HepG2 (cell line): ENCODE data around the gene TLR9. TPM values are rescaled to one million over a fixed set of nuclear protein-coding genes. Genes with fewer than 3 reads are reported as not detected.

Experiments
- FLYWCH1 ChIP-seq: sonication (generic); formaldehyde crosslinking; IDR thresholded peaks from 2 replicates; pipeline ENCODE4 v1.8.1; 2023; ENCODE audit warnings: mild to moderate bottlenecking, missing genetic modification reagents
- GZF1 ChIP-seq: sonication (generic); formaldehyde crosslinking; IDR thresholded peaks from 2 replicates; pipeline ENCODE4 v1.5.1; 2020; ENCODE audit warnings: mild to moderate bottlenecking, missing genetic modification reagents
- HNF4A ChIP-seq: sonication (generic); formaldehyde crosslinking; IDR thresholded peaks from 2 replicates; pipeline ENCODE4 v1.4.0; 2020; ENCODE audit warnings: missing genetic modification reagents
- MEIS2 ChIP-seq: sonication (generic); formaldehyde crosslinking; IDR thresholded peaks from 2 replicates; pipeline ENCODE4 v1.9.0; 2021; ENCODE audit warnings: mild to moderate bottlenecking, missing genetic modification reagents
- MXI1 ChIP-seq: IDR thresholded peaks from 3 replicates; pipeline ENCODE4 v1.6.1; 2012; ENCODE audit warnings: low read depth, low read length, inconsistent platforms, borderline replicate concordance
- NFKB2 ChIP-seq: sonication (generic); formaldehyde crosslinking; IDR thresholded peaks from 2 replicates; pipeline ENCODE4 v1.4.0; 2020; ENCODE audit warnings: missing genetic modification reagents, borderline replicate concordance
- RAD21 ChIP-seq: fragments of 450-650 bp; formaldehyde crosslinking; IDR thresholded peaks from 2 replicates; pipeline ENCODE4 v1.5.0; 2020; ENCODE audit warnings: mild to moderate bottlenecking
- RFX3 ChIP-seq: IDR thresholded peaks from 2 replicates; pipeline ENCODE4 v1.6.1; 2016; ENCODE audit warnings: missing biosample characterization, missing genetic modification reagents
- SAP130 ChIP-seq: IDR thresholded peaks from 2 replicates; pipeline ENCODE4 v1.6.1; 2016; ENCODE audit warnings: low read depth
- YEATS2 ChIP-seq: sonication (generic); formaldehyde crosslinking; IDR thresholded peaks from 2 replicates; pipeline ENCODE4 v1.4.0; 2020; ENCODE audit warnings: missing genetic modification reagents, borderline replicate concordance
- ZBTB21 ChIP-seq: sonication (generic); formaldehyde crosslinking; IDR thresholded peaks from 2 replicates; pipeline ENCODE4 v1.4.0; 2020; ENCODE audit warnings: missing genetic modification reagents
- ZFP1 ChIP-seq: IDR thresholded peaks from 2 replicates; pipeline ENCODE4 v1.6.1; 2016
- ZNF207 ChIP-seq: fragments of 450-650 bp; IDR thresholded peaks from 2 replicates; pipeline ENCODE4 v1.6.1; 2016; ENCODE audit warnings: antibody characterized with exemption, borderline replicate concordance
- ZNF225 ChIP-seq: sonication (generic); formaldehyde crosslinking; IDR thresholded peaks from 2 replicates; pipeline ENCODE4 v1.4.0; 2020; ENCODE audit warnings: mild to moderate bottlenecking, missing genetic modification reagents
- ZNF337 ChIP-seq: sonication (generic); formaldehyde crosslinking; IDR thresholded peaks from 2 replicates; pipeline ENCODE4 v1.5.1; 2020; ENCODE audit warnings: missing genetic modification reagents, low read depth, mild to moderate bottlenecking, borderline replicate concordance
- ZNF558 ChIP-seq: sonication (generic); formaldehyde crosslinking; IDR thresholded peaks from 2 replicates; pipeline ENCODE4 v1.9.0; 2022; ENCODE audit warnings: mild to moderate bottlenecking, missing genetic modification reagents, borderline replicate concordance
- ZNF597 ChIP-seq: sonication (generic); formaldehyde crosslinking; IDR thresholded peaks from 2 replicates; pipeline ENCODE4 v1.5.0; 2020; ENCODE audit warnings: missing genetic modification reagents
- ZNF605 ChIP-seq: sonication (generic); formaldehyde crosslinking; IDR thresholded peaks from 2 replicates; pipeline ENCODE4 v1.8.0; 2022; ENCODE audit warnings: mild to moderate bottlenecking, missing genetic modification reagents
- ZNF724P ChIP-seq: sonication (generic); formaldehyde crosslinking; IDR thresholded peaks from 2 replicates; pipeline ENCODE4 v1.8.0; 2022; ENCODE audit warnings: missing genetic modification reagents, borderline replicate concordance
- ZNF75D ChIP-seq: sonication (generic); formaldehyde crosslinking; IDR thresholded peaks from 2 replicates; pipeline ENCODE4 v1.8.1; 2023; ENCODE audit warnings: missing genetic modification reagents, mild to moderate bottlenecking, borderline replicate concordance
- ZNF850 ChIP-seq: sonication (generic); formaldehyde crosslinking; conservative IDR thresholded peaks from 2 replicates; pipeline ENCODE4 v1.9.0; 2021; ENCODE audit warnings: mild to moderate bottlenecking, missing genetic modification reagents
- ZNF891 ChIP-seq: sonication (generic); formaldehyde crosslinking; IDR thresholded peaks from 2 replicates; pipeline ENCODE4 v1.5.0; 2020; ENCODE audit warnings: mild to moderate bottlenecking, missing genetic modification reagents
- ZXDC ChIP-seq: sonication (generic); formaldehyde crosslinking; IDR thresholded peaks from 2 replicates; pipeline ENCODE4 v1.5.0; 2020; ENCODE audit warnings: mild to moderate bottlenecking, missing genetic modification reagents
- polyA plus RNA-seq, 8 experiments: library from polyadenylated mRNA; depleted of rRNA in 3 of 8; stranded (reverse) in 7 of 8; unstranded in 1 of 8; fragments of >200 nt; fragmentation: Illumina TruSeq in 4 of 8; extraction: Trizol in 4 of 8; gene quantifications; 2 replicates each; pipeline versions ENCODE4 v1.2.1 to v1.2.3, GENCODE V29; 2011 to 2016; ENCODE audit warnings: low read depth in 4 of 8, missing spikeins in 1 of 8, mixed read lengths in 1 of 8; ENCODE audit not compliant: insufficient read depth in 1 of 8
- total RNA-seq, 5 experiments: library from RNA; depleted of rRNA; stranded (reverse); fragments of >200 nt; fragmentation: Illumina TruSeq; extraction: Trizol; gene quantifications; 2 replicates each; pipeline ENCODE4 v1.2.3, GENCODE V29; 2016; ENCODE audit warnings: low read depth in 1 of 5
- TF ChIP-seq, protein P1 (sequence below): sonication (generic); formaldehyde crosslinking; IDR thresholded peaks from 2 replicates; pipeline ENCODE4 v1.4.0; 2020; ENCODE audit warnings: mild to moderate bottlenecking, low read depth, missing genetic modification reagents

The TLR9 gene
- total and polyA plus RNA-seq, 2 of the 13 experiments (the other 11 are each of a cell fraction or from before 2014, with no cell fraction given): not detected

GRCh38 chr3:52197842-52198625 lies 27.4 kb downstream of the TLR9 start, which contains the start of gene ALAS1 (continued):
- peak; percentile 74; the same call in 1 of the 2 replicates for TF ChIP-seq GZF1 (CRISPR knock-in tag)
- no peak for TF ChIP-seq ZBTB21 (CRISPR knock-in tag)
- no peak for TF ChIP-seq ZNF225 (CRISPR knock-in tag)
- TF ChIP-seq ZNF605 (CRISPR knock-in tag): no peak
- 0 out of 2 replicates have a peak, but pooled peaks have one; percentile 5 for TF ChIP-seq HNF4A (CRISPR knock-in tag)
- TF ChIP-seq ZNF558: no peak
- TF ChIP-seq, protein P1, sequence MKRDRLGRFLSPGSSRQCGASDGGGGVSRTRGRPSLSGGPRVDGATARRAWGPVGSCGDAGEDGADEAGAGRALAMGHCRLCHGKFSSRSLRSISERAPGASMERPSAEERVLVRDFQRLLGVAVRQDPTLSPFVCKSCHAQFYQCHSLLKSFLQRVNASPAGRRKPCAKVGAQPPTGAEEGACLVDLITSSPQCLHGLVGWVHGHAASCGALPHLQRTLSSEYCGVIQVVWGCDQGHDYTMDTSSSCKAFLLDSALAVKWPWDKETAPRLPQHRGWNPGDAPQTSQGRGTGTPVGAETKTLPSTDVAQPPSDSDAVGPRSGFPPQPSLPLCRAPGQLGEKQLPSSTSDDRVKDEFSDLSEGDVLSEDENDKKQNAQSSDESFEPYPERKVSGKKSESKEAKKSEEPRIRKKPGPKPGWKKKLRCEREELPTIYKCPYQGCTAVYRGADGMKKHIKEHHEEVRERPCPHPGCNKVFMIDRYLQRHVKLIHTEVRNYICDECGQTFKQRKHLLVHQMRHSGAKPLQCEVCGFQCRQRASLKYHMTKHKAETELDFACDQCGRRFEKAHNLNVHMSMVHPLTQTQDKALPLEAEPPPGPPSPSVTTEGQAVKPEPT (CRISPR knock-in tag): 0 out of 2 replicates have a peak, but pooled peaks have one; percentile 78
- TF ChIP-seq ZNF891: peak; percentile 32; the same call in 1 of the 2 replicates
- no peak for TF ChIP-seq ZFP1 (CRISPR knock-in tag)
- TF ChIP-seq ZNF207: no peak
- no peak for TF ChIP-seq ZNF850 (CRISPR knock-in tag)
- TF ChIP-seq YEATS2: peak; percentile 75
- TF ChIP-seq ZXDC (CRISPR knock-in tag): peak; percentile 63; the same call in 1 of the 2 replicates
- TF ChIP-seq NFKB2 (CRISPR knock-in tag): peak; percentile 26; the same call in 1 of the 2 replicates
- peak; percentile 29; the same call in 1 of the 2 replicates for TF ChIP-seq RAD21 (CRISPR knock-in tag)
- peak; percentile 20; the same call in 1 of the 3 replicates for TF ChIP-seq MXI1
- TF ChIP-seq ZNF597 (CRISPR knock-in tag): no peak
- TF ChIP-seq ZNF337 (CRISPR knock-in tag): no peak
- TF ChIP-seq ZNF75D (CRISPR knock-in tag): no peak
- TF ChIP-seq MEIS2: peak; percentile 53; the same call in 1 of the 2 replicates
- TF ChIP-seq FLYWCH1: peak; percentile 89; the same call in 1 of the 2 replicates
- TF ChIP-seq RFX3 (CRISPR knock-in tag): no peak
- TF ChIP-seq ZNF724P (CRISPR knock-in tag): 0 out of 2 replicates have a peak, but pooled peaks have one; percentile 69
- TF ChIP-seq SAP130 (CRISPR knock-in tag): peak; percentile 79
